IMR-90 (cell line): ENCODE results near the gene PPFIA2.

Experiments used
- CEBPB ChIP-seq: IDR thresholded peaks from 2 replicates; pipeline ENCODE4 v1.6.1; 2012; ENCODE audit warnings: low read depth, low read length, improper control_type of control experiment
- CTCF ChIP-seq: conservative IDR thresholded peaks from 2 replicates; pipeline ENCODE4 v1.5.1; 2012; ENCODE audit warnings: mild to moderate bottlenecking, low read depth, low read length, improper control_type of control experiment
- POLR2A ChIP-seq: IDR thresholded peaks from 2 replicates; pipeline ENCODE4 v1.6.1; 2012; ENCODE audit warnings: mild to moderate bottlenecking, low read depth, low read length
- RAD21 ChIP-seq: IDR thresholded peaks from 2 replicates; pipeline ENCODE4 v1.6.1; 2012; ENCODE audit warnings: low read length, improper control_type of control experiment
- USF2 ChIP-seq: fragments of 150-350 bp; IDR thresholded peaks from 2 replicates; pipeline ENCODE4 v1.6.1; 2017; ENCODE audit warnings: mild to moderate bottlenecking, antibody characterized with exemption, low read length, low read depth

- TF ChIP-seq CTCF, result no peak
- no peak for TF ChIP-seq CEBPB
- TF ChIP-seq POLR2A, result no peak
- TF ChIP-seq USF2, result no peak
- no peak for TF ChIP-seq RAD21
Measured at GRCh38 chr12:81395431-81395830, 363.7 kb downstream of the PPFIA2 start.
